Right atrium auricular region (tissue), 2 donors: ENCODE results near the gene RFX1. TPM values are rescaled to one million over a fixed set of nuclear protein-coding genes. Genes with fewer than 3 reads are reported as not detected.
A peak's percentile ranks its signal among the peaks of the same experiment; 100 is the strongest.

ENCODE experiments used
- DNase-seq: peaks from one replicate; pipeline ENCODE4 v3.0.0-alpha.2; 2019; ENCODE audit warnings: low spot score
- H3K27ac ChIP-seq, 2 donors: fragments of 200-600 bp; sonication (generic); 1 replicate in 1 of 2; 2 replicates in 1 of 2; pipeline ENCODE4 v1.5.1; 2016 to 2019
- H3K27me3 ChIP-seq, 2 donors: fragments of 200-600 bp; sonication (generic); one replicate each; pipeline versions ENCODE4 v1.5.1 to v1.6.0; 2017 to 2019
- H3K36me3 ChIP-seq: fragments of 200-600 bp; sonication (generic); one replicate; pipeline ENCODE4 v1.5.1; 2016
- H3K4me1 ChIP-seq, 2 donors: fragments of 200-600 bp; sonication (generic); one replicate each; pipeline versions ENCODE4 v1.5.1 to v1.6.0; 2017 to 2019
- H3K4me3 ChIP-seq, 2 donors: fragments of 200-600 bp; sonication (generic); 1 replicate in 1 of 2; 2 replicates in 1 of 2; pipeline ENCODE4 v1.5.1; 2017 to 2019; ENCODE audit warnings: mild to moderate bottlenecking in 1 of 2, moderate library complexity in 1 of 2
- H3K9me3 ChIP-seq, 2 donors: fragments of 200-600 bp; sonication (generic); one replicate each; pipeline ENCODE4 v1.5.1; 2019
- CTCF ChIP-seq, 2 donors: fragments of 200-600 bp; sonication (generic); IDR thresholded peaks; one replicate each; pipeline ENCODE4 v1.5.1; 2019; ENCODE audit warnings: antibody characterized with exemption in 2 of 2
- total RNA-seq, 2 donors: library from RNA; depleted of rRNA; stranded (reverse); fragments of >200 nt; gene quantifications; one replicate each; pipeline ENCODE4 v1.1.0, GENCODE V29; 2016

The RFX1 gene
- total RNA-seq, 2 donors from 2014 or later: 3.2 to 5.2 TPM

- peak overlapping the region; percentile 98 to 99 for H3K27ac ChIP-seq
- H3K4me1 ChIP-seq: peaks cover 0 to 39% of the 10 kb centered on the region in 2 donors
- no peak for TF ChIP-seq CTCF (IDR thresholded peaks at IDR 0.05)
- peaks cover 0 to 10% of the 10 kb centered on the region in 2 donors for H3K9me3 ChIP-seq
- no peaks in the 10 kb centered on the region for H3K27me3 ChIP-seq
- H3K36me3 ChIP-seq: no peaks in the 10 kb centered on the region
- no peak for DNase-seq
- no peak overlapping the region for H3K4me3 ChIP-seq
Measured at GRCh38 chr19:14002571-14003250, 3.4 kb downstream of the RFX1 start.

- H3K4me1 ChIP-seq: peaks cover 0 to 34% of the 10 kb centered on the region in 2 donors
- no peaks in the 10 kb centered on the region for H3K27me3 ChIP-seq
- no peak for TF ChIP-seq CTCF (IDR thresholded peaks at IDR 0.05)
- H3K9me3 ChIP-seq: peaks cover 0 to 10% of the 10 kb centered on the region in 2 donors
- H3K4me3 ChIP-seq: no peak overlapping the region
- DNase-seq: no peak
- H3K27ac ChIP-seq: no peak overlapping the region
- H3K36me3 ChIP-seq: no peaks in the 10 kb centered on the region
Measured at GRCh38 chr19:14000691-14001375, 5.3 kb downstream of the RFX1 start.

- TF ChIP-seq CTCF (IDR thresholded peaks at IDR 0.05): no peak
- Histone ChIP-seq H3K4me1 (peaks cover 0 to 27% of the 10 kb centered on the region in 2 donors), H3K9me3 (peaks cover 0 to 10% of the 10 kb centered on the region in 2 donors), H3K27me3 (no peaks in the 10 kb centered on the region), H3K36me3 (no peaks in the 10 kb centered on the region), H3K4me3 (no peak overlapping the region), H3K27ac (no peak overlapping the region)
- DNase-seq: no peak
Measured at GRCh38 chr19:13999085-13999484, 7.0 kb downstream of the RFX1 start.

DNA sequence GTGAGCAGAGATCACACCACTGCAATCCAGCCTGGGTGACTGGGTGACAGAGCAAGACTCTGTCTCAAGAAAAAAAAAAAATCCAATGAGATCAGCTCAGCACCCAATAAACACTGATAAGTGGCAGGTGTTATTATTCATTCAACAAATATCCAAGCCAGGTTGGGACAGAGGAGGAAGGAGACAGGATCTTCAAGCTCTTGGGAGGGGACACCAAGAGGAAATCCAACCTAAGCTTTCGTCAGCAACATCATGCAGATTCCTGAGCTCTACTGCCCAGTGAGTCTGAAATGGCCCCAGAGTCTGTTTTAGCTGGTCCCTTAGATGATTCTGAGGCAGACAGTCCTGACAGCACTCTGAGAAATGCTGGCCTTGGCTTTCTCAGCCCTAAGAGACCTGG, 7.7 kb downstream of the RFX1 start:
- no peaks in the 10 kb centered on the region for H3K27me3 ChIP-seq
- no peak for DNase-seq
- H3K4me3 ChIP-seq: no peak overlapping the region
- peaks cover 0 to 20% of the 10 kb centered on the region in 2 donors for H3K4me1 ChIP-seq
- H3K36me3 ChIP-seq: no peaks in the 10 kb centered on the region
- TF ChIP-seq CTCF (IDR thresholded peaks at IDR 0.05): no peak
- peaks cover 0 to 10% of the 10 kb centered on the region in 2 donors for H3K9me3 ChIP-seq
- H3K27ac ChIP-seq: no peak overlapping the region

DNA sequence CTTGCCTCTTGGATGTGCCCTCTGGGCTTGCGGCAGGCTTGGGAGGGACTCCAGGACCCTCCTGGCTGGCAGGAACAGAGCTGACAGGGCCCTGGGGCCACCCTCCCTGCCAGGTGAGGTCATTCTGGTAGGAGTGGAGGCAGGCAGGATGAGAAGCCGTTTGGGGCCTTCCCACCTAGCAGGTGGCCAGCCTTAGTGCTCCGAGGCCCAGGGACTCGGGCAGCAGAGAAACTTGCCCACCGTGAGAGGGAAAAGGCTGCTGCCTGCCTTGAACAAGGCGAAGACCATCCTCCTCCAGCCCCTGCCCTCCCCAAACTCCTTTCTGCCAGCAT, 8.5 kb downstream of the RFX1 start:
- no peak overlapping the region for H3K27ac ChIP-seq
- peaks cover 5% of the 10 kb centered on the region for H3K36me3 ChIP-seq
- DNase-seq: no peak
- TF ChIP-seq CTCF (IDR thresholded peaks at IDR 0.05): no peak
- H3K4me1 ChIP-seq: peaks cover 0 to 12% of the 10 kb centered on the region in 2 donors
- no peaks in the 10 kb centered on the region for H3K27me3 ChIP-seq
- no peak overlapping the region for H3K4me3 ChIP-seq
- H3K9me3 ChIP-seq: peaks cover 0 to 10% of the 10 kb centered on the region in 2 donors
